PC-3 (cell line): ENCODE results near the gene SLC35E3.
"Not testable (repeated sequence)": the region's sequence is repeated elsewhere in the genome, so short reads cannot be mapped to it uniquely, and the experiment has no call there.

ENCODE experiments used
- CTCF ChIP-seq: fragments of 300-600 bp; sonication (generic); conservative IDR thresholded peaks from 2 replicates; pipeline ENCODE4 v1.5.1; 2017; ENCODE audit warnings: antibody characterized with exemption, low read depth, mild to moderate bottlenecking, low read length
- EZH2 ChIP-seq: fragments of 300-600 bp; sonication (generic); IDR thresholded peaks from one replicate; pipeline ENCODE4 v1.6.1; 2017; ENCODE audit warnings: antibody characterized with exemption, mild to moderate bottlenecking, low read length; ENCODE audit not compliant: unreplicated experiment
- EZH2phosphoT487 ChIP-seq: fragments of 300-600 bp; sonication (generic); IDR thresholded peaks from 2 replicates; pipeline ENCODE4 v1.6.1; 2018; ENCODE audit warnings: mild to moderate bottlenecking, antibody characterized with exemption, low read length, borderline replicate concordance

- TF ChIP-seq CTCF, EZH2, EZH2phosphoT487: not testable (repeated sequence)
Measured at GRCh38 chr12:68802372-68802745, 56.4 kb downstream of the SLC35E3 start.
